HG03039 (cell line): ENCODE results near the gene GRHL3.

Experiments
- ATAC-seq: cut with Tn5 transposase; IDR thresholded peaks from one replicate; pipeline ENCODE4 v1.9.1; 2021; ENCODE audit warnings: mild to moderate bottlenecking, moderate library complexity; ENCODE audit not compliant: unreplicated experiment

GRHL3 gene

DNA sequence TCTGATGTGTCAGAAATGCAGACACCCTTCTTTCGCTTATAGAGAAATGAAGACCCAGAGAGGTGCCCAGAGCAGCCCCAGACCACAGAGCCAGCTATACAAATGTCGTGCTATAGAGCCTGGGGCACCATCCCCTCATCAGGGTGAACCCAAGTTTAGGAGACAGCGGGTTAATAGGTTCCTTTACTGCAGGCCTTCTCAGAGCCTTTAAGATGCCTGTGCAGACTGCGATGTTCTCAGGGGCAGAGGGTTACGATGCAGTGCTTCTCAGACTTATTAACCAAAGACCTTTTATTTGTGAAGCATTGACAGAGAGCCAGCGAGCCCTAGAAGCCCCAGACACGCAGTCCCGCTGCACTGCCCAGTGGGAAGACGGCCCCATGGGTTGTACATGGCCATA, 47.5 kb downstream of the GRHL3 start:
- ATAC-seq = no peak

DNA sequence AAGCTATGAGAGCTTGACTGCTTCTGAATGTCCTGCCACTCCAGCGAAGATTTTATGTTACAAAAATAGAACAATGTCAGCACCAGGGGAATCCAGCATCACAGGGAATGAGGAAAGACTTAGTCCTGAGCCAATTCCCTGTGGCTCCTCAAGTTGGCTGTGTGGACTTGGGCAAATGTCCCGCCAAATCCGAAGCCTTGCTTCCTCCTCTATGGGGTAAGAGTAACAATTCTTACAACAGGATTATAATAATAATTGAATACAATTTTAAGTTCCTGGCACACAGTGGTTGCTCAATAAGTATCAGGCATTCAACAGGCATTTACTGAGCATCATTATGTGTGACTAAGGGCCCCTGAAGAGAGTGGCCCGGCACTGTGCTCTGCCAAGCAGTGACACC, 50.0 kb downstream of the GRHL3 start:
- ATAC-seq = no peak

GRCh38 chr1:24369801-24370200, 50.6 kb downstream of the GRHL3 start:
- no peak for ATAC-seq

GRCh38 chr1:24373044-24373443, 53.9 kb downstream of the GRHL3 start:
- ATAC-seq = no peak

DNA sequence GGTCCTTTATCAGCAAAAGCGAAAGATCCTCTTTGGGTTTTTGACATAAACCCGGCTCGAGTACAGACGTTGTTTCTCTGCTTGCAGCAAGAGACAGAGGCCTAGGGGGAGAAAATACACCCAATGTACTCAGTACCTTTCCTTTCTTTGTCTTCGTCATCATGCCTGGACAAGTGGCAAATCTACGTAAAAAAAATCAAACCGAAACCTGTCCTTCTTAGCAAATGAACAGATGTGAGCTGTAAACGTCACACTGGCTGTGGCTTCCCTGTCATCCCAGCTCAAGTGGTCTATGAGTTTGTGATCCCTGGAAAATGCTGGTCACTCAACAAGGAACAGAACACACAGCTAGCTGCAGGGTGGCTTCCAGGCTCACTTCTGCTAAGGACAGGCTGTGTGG, 54.6 kb downstream of the GRHL3 start:
- no peak for ATAC-seq

DNA sequence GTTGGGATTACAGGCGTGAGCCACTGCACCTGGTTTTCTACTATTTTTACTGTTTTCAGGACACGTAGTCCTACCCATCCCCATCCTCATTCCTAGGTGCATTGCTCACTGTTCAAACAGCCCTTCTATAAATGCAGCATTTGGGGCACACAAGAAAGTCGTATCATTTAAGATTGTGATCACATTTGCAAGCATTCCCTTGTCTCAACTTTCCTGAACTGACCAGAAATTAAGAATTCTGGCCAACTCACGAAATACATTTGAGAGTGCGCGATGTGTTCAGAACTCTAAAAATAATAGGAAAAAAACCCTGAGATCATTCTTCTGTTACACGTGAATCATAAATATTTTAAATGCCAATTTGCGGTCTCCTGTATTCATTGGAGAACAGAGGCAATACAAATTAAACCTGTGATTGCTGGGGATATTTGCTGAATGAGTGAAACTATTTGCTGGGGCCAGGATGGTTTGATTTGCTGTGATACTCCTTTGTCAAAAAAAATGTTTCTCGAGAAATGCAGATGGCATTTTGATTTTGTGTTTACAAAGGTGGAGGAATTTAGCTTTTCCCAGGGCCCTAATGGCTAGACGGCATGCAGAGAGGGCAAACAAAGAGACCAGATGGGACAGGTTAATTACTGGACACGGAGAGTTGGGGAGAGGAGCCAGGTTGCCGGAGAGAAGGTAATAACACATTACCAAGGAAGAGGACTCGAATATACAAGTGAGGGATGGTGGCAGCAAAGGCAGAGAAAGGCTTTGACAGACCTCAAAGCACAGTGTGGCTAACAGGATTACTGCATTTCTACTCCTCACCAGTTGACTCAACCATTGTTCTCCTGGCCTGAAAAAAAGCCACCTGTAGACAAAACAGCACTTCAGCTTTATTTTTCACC, 56.0 kb downstream of the GRHL3 start:
- ATAC-seq = no peak

DNA sequence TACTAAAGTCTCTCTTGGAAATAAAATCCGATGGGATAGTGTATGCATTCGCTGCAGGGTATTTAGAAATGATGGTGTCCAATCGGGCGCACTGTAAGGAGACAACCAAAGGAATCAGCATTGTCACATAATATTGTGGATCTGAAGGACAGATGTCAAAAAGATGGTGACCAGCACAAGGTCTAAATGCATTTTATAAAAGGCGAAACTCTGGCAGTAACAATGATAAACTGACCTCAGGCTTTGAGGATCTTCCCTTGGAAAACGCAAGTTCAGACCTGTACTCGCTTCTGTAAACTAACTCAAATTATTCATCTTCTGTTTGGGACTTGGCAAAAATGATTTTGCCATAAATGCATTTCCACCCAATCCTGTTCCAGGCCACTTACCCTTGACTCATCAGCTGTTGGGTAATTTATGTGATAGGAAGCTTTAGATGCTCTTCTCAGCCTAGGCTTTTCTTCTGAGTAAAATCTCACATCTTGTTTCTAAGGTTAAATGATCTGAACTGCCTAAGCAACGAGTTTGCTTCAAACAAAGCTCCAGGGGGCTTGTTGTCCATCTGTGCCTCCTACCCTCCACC, 60.7 kb downstream of the GRHL3 start:
- ATAC-seq = no peak

- ATAC-seq = no peak
These were observed 61.4 kb downstream of the GRHL3 start for GRCh38 chr1:24380508-24380907.

DNA sequence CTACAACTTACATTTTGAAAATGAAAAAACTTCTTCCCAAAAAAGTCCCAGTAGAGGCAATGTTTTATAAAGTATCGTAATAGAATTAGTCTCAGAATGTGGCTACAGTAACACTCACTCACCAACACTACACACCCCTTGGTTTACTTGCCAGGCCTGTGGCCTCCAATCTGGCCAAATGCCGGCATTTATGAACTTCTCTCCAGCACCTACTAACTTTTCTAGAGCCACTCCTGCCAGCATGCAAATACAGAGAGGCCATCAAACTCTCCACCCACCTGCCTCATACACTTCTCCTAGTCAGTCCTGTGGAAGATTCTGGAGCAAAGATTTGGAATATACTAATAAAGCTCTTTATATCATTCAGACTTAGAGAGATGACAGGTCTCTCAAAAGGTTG, 62.1 kb downstream of the GRHL3 start:
- no peak for ATAC-seq

DNA sequence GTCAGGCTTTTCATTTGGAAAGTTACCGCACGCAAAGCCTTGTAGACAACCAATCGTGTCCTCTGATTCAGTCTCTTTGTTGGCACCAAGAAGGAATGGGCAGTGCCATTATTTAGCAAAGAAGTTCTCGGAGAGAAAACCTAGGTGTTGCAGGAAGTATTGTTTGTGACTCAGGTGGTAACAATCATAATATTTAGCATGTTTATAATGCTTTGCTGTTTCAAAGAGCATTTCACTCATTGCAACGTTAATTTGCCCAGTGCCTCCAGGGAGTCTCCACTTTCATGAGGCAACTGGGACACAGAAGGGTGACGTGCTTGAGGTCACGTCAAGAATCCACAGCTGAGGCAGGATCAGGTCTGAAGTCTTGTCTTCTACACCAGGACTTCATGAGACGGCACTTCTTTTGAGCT, 63.0 kb downstream of the GRHL3 start:
- no peak for ATAC-seq

- ATAC-seq = no peak
These were observed 64.3 kb downstream of the GRHL3 start for GRCh38 chr1:24383381-24383940.

DNA sequence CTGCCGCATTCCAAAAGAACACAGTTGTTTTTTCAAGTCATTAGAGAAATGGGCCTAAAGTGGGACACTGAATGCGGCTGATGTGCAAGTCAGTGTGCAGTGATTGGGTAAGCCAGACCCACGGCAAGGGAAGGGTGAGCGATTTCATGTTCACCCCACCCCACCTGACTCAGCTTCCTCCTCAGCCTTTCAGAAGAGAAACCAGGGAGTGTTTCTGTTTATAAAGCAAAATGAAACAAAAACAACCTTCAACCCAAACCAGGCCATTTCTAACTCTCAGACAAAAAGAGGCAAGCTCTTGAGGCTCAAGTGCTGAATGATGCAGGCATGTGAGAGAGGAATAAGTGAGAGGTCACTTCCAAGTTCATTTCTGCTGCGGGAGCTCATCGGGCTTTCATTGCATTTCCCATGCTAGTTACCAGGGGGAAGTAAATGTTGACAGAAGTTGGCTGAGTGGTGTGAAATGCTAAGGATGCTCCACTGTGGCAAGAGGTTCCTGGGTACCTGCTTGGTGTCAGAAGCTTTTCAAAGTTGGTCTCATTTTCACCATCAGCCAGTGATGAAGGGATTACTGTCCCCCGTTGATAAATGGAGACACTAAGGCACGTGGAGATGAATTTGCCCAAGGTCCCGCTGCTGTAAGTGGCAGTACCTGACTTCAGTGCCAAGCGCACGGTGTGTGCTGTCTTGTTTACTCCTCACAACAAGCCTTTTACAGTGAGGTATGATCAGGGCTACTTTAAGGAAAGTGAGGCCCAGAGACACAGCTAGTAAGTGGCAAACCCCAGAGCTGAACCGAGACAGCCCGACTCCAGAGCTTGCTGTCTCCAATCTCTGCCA, 65.3 kb downstream of the GRHL3 start:
- no peak for ATAC-seq

- ATAC-seq = no peak
These were observed 66.2 kb downstream of the GRHL3 start for GRCh38 chr1:24385160-24385940.

- ATAC-seq = no peak
These were observed 67.1 kb downstream of the GRHL3 start for GRCh38 chr1:24386241-24386640.

DNA sequence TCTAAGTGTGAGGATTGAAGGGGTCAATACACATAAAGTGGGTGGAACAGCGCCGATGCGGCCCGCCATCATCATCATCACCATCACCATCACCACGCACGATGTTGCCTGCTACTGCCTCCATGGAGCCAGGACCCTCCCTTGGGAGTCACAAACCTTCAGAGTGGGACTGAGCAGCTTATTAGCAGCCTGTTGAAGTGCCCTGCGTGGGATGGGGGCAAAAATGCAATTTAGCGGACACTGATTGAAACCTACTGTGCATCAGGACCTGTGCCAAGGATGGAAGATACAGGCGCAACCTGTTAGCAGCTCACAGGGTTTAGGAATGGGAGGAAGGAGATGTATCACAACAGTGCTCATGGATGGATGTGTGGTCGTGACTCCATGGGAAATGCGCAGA, 67.8 kb downstream of the GRHL3 start:
- no peak for ATAC-seq

GRCh38 chr1:24387636-24388175, 68.5 kb downstream of the GRHL3 start:
- no peak for ATAC-seq

- ATAC-seq = no peak
These were observed 69.3 kb downstream of the GRHL3 start for GRCh38 chr1:24388331-24388885.

DNA sequence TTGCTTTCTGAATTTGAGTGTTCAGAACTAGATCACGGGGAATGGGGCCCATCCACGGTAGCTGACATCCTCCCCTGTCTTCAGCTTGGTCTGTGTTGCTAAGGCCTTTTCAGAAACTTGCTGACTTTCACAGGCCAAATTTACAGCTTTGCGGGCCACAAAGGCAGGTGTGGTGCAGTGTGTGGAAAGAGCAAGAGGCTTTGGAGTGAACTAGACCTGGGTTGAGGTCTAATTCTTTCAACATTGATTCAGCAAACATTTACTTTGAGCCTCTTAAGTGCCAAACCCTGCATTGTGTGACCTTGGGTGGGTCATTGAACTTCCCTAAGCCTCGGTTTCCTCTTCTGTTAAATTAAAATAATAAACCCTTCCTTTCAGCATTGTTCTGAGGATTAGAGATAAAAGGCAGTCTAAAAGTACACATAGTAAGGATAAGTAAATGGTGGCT, 70.1 kb downstream of the GRHL3 start:
- ATAC-seq = no peak

DNA sequence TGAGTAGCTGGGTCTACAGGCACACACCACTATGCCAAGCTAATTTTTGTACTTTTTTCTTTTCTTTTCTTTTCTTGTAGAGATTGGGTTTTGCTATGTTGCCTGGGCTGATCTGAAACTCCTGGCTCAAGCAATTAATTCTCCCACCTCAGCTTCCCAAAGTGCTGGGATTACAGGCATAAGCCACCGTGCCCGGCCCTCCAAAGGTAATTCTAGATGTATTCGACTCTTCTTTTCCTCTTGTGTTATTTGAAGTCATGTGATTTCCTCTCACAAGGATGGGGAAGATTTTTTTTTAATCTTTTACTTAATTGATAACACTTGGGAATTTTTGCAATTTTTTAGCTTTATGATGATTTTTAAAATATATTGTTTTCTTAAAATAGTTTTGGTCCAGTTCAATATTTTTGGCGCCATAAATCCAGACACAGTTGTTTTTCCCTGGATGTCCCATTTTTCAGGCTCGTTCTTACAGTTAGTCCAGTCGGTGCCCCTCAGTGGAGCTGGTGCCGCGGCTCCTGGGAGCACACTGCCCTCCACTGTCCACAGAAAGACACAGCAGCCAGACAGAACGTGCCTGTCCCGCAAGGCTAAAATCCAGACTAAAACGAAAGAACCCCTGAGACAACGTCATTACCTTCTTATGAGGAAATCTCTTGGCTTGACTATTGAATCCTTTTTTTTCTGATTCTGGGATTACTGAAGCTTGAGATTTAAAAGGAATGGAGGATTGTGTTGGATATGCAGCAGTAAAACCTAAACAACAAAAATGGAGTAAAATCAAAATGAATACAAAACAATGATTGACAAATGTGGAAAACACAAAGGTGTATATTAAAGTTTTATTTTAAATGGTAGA, 72.0 kb downstream of the GRHL3 start:
- ATAC-seq = no peak
